RWPE2 (cell line): ENCODE measurements around the gene CKMT2.
A peak's percentile ranks its signal among the peaks of the same experiment; 100 is the strongest.

ENCODE experiments used
- ATAC-seq: fragments of 200-7000 bp; cut with Tn5 transposase; 3 replicates; pipeline ENCODE4 v1.9.1; 2021; ENCODE audit warnings: low read depth
- DNase-seq: peaks from one replicate; pipeline ENCODE4 v3.0.0-alpha.2; 2020; ENCODE audit warnings: low spot score
- H3K27ac ChIP-seq: fragments of 450-650 bp; 2 replicates; pipeline ENCODE4 v1.5.1; 2017; ENCODE audit warnings: mild to moderate bottlenecking; ENCODE audit not compliant: poor library complexity, severe bottlenecking
- H3K27me3 ChIP-seq: fragments of 250-450 bp; sonication (Bioruptor Pico); 2 replicates; pipeline ENCODE4 v1.5.1; 2021; ENCODE audit warnings: mild to moderate bottlenecking, moderate library complexity; ENCODE audit not compliant: insufficient read depth, poor library complexity, severe bottlenecking
- H3K36me3 ChIP-seq: fragments of 250-450 bp; sonication (Bioruptor Pico); 2 replicates; pipeline ENCODE4 v1.5.1; 2020; ENCODE audit warnings: low read depth, mild to moderate bottlenecking, moderate library complexity
- H3K4me1 ChIP-seq: fragments of 250-450 bp; sonication (Bioruptor Pico); 2 replicates; pipeline ENCODE4 v1.5.1; 2021; ENCODE audit warnings: mild to moderate bottlenecking, moderate library complexity; ENCODE audit not compliant: insufficient read depth, poor library complexity, severe bottlenecking
- H3K4me3 ChIP-seq: fragments of 250-450 bp; sonication (Bioruptor Pico); 2 replicates; pipeline ENCODE4 v1.5.1; 2021; ENCODE audit warnings: mild to moderate bottlenecking, moderate library complexity; ENCODE audit not compliant: severe bottlenecking
- H3K9me3 ChIP-seq: fragments of 250-450 bp; sonication (Bioruptor Pico); 2 replicates; pipeline ENCODE4 v1.5.1; 2021; ENCODE audit warnings: mild to moderate bottlenecking, moderate library complexity; ENCODE audit not compliant: severe bottlenecking
- TF ChIP-seq, protein P1 (sequence below): fragments of 450-650 bp; IDR thresholded peaks from one replicate; pipeline ENCODE4 v1.5.1; 2017; ENCODE audit warnings: mild to moderate bottlenecking, moderate library complexity; ENCODE audit not compliant: poor library complexity, severe bottlenecking

CKMT2 gene

DNA sequence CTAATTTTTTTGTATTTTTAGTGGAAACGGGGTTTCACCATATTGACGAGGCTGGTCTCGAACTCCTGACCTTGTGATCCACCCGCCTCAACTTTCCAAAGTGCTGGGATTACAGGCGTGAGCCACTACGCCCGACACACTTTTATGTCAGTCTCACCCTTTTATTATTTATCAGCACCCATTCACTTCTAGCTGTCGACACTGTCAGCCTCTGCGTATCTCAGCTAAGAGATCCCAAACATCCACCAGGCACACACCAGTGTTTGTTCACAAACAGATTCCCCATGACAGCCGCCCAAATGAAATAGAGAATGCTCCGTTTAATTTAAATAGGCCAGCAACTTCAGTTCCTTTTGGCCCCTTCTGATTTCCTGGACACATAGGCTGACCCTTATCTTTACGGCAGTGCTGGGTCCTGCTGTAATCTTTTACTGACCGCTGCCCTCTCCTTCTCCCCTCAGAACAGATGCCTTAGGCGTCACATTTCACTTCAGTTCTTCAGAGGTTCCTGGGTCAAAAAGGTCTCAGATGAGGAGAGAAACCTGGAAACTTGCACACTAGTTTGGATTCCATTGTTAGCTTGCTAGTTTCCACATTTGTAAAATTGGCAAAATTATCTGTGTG is 43.1 kb upstream of the CKMT2 start:
- Histone ChIP-seq H3K4me3 (no peak overlapping the region), H3K27ac (no peak overlapping the region), H3K9me3 (no peaks in the 10 kb centered on the region), H3K27me3 (no peaks in the 10 kb centered on the region), H3K36me3 (no peaks in the 10 kb centered on the region), H3K4me1 (no peaks in the 10 kb centered on the region)
- DNase-seq (no peak), ATAC-seq (no peak)
- TF ChIP-seq, protein P1, sequence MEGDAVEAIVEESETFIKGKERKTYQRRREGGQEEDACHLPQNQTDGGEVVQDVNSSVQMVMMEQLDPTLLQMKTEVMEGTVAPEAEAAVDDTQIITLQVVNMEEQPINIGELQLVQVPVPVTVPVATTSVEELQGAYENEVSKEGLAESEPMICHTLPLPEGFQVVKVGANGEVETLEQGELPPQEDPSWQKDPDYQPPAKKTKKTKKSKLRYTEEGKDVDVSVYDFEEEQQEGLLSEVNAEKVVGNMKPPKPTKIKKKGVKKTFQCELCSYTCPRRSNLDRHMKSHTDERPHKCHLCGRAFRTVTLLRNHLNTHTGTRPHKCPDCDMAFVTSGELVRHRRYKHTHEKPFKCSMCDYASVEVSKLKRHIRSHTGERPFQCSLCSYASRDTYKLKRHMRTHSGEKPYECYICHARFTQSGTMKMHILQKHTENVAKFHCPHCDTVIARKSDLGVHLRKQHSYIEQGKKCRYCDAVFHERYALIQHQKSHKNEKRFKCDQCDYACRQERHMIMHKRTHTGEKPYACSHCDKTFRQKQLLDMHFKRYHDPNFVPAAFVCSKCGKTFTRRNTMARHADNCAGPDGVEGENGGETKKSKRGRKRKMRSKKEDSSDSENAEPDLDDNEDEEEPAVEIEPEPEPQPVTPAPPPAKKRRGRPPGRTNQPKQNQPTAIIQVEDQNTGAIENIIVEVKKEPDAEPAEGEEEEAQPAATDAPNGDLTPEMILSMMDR, result no peak

DNA sequence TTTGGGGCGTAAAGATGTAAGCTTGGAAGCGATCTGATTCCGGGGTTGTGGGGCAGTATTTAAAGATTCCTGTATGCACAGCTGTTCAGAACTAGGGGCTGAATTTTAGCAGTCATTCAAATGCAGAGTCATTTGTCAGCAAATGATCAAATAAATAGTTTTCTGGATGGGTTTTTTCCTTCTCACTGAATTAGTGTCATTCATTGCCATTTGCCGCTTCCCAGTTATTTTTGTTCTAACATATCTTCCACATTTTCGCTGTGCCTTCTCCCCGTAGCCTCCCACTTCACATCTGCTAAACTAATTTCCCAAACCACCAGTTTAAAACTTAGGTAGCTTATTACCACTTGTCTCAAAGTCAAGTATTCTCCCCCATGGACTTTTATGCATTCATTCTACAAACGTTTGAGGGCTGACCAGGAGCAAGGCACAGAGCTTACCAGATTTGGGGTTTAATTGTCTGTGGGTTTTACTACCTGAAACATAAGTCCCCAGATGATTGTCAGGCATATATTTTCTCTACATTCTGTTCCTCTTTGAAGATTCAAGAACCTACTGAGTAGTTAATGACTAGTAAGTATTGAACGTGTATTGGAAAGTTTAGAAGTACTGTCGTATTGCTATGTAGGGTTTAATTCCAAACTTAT is 41.3 kb upstream of the CKMT2 start:
- no peaks in the 10 kb centered on the region for H3K36me3 ChIP-seq
- TF ChIP-seq, protein P1, result no peak
- no peak for ATAC-seq

DNA sequence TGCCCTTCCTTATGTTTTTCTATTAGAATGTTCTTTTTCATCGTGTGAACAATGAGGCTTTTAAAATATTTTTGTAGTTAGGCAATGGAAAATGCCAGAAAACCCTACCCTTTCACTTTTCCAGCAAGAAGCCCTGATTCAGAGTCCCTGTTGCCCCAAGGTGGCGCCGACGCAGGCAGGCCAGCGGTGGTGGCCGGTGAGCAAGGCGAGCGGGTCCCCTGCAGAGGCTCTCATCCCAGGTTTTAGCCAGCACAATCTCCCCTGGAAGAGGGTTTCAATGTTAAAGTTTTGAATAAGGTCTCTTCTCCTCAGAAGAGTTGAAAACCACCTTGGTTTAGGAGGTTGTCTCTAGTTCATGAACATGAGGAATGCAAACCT is 40.8 kb upstream of the CKMT2 start:
- TF ChIP-seq, protein P1, result no peak
- DNase-seq (no peak), ATAC-seq (no peak)
- Histone ChIP-seq H3K4me1 (no peaks in the 10 kb centered on the region), H3K27ac (no peak overlapping the region), H3K36me3 (no peaks in the 10 kb centered on the region), H3K27me3 (no peaks in the 10 kb centered on the region), H3K9me3 (no peaks in the 10 kb centered on the region), H3K4me3 (no peak overlapping the region)

More for the DNA sequence above, 41.3 kb upstream of the CKMT2 start:
- no peak for DNase-seq
- H3K4me1 ChIP-seq, result no peaks in the 10 kb centered on the region
- H3K27ac ChIP-seq, result no peak overlapping the region
- H3K4me3 ChIP-seq, result no peak overlapping the region
- H3K27me3 ChIP-seq, result no peaks in the 10 kb centered on the region
- H3K9me3 ChIP-seq, result no peaks in the 10 kb centered on the region

DNA sequence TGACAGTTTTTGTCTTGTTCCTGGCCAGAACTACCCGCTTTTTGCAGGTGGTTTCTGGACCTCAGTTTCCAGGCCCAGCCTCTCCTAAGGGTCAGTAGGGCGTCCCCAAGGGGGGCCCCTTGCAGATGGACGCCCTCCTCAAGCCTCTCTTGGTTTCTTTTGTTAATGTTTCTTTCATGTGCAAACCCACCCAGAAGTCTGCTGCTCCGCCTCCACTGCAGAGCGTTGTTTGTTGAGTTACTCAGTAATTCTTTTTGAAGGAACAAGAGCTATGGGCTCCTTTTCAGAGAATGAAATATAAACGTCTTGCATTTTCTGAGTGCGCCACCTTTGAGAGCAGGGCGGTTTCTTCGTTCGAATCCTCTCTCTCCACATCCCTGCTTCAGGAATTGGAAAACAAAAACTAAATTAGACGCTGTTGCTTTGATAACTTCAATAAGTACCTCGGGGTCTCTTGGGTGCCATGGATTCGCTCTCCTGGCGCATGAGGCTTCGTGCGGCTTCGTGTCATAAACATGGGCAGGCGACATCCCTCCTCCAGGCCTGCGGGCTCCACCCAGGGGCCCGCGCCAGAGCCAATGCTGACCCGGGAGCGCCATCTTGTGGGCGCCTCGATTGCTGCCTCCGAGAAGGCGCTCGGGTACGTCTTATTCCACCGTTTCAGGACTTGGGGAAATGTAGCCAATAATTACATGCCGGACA is 38.3 kb upstream of the CKMT2 start:
- Histone ChIP-seq H3K9me3 (no peaks in the 10 kb centered on the region), H3K4me3 (no peak overlapping the region), H3K27ac (no peak overlapping the region), H3K27me3 (no peaks in the 10 kb centered on the region), H3K4me1 (no peaks in the 10 kb centered on the region), H3K36me3 (no peaks in the 10 kb centered on the region)
- TF ChIP-seq, protein P1, result peak; percentile 99
- DNase-seq (no peak), ATAC-seq (peak; percentile 98)
